GM18507 (cell line): ENCODE results near the gene GRB7.
"Not testable (repeated sequence)": the region's sequence is repeated elsewhere in the genome, so short reads cannot be mapped to it uniquely, and the experiment has no call there.

Experiments
- DNase-seq: peaks from one replicate; pipeline ENCODE4 v3.0.0; 2011; ENCODE audit warnings: low read depth; ENCODE audit not compliant: insufficient read length; ENCODE audit errors: extremely low spot score
- FAIRE-seq: peaks from 2 replicates; lab custom pipeline; 2011; peaks lifted over from hg19 to GRCh38; lab: Jason Lieb, UNC

Gene GRB7

DNA sequence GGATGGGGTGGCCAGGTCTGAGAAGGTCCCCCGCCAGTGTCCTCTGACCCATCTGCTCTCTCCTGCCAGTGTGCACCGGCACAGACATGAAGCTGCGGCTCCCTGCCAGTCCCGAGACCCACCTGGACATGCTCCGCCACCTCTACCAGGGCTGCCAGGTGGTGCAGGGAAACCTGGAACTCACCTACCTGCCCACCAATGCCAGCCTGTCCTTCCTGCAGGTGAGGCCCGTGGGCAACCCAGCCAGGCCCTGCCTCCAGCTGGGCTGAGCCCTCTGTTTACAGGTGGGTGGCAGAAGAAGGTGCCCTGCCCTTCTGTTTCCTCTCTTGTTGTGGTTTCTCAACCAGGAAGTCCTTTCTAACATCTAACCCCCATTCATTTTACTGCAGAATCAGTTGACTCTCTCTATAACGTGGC, 30.8 kb upstream of the GRB7 start:
- FAIRE-seq (no peak), DNase-seq (no peak)

DNA sequence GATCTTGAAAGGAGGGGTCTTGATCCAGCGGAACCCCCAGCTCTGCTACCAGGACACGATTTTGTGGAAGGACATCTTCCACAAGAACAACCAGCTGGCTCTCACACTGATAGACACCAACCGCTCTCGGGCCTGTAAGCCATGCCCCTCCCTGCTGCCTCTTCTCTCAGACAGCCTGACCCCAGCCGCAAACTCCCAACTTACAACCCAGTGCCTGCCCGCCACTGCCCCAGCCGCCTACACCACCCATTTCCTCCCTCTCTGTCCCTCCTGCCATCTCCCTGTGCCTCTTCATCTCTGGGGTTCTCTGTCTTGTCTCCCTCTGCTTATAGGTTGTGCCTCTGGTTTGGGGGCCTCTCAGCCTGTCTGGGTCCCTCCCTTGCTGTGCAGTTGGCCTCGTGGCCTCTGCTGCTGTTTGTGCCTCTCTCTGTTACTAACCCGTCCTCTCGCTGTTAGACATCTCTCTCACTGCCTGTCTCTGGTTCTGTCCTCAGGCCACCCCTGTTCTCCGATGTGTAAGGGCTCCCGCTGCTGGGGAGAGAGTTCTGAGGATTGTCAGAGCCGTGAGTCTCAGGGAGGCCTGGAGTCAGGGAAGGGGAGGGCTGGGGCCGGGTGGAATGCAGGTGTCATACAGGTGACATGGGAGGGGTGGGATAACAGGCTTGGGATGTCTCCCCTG, 28.3 kb upstream of the GRB7 start:
- FAIRE-seq (no peak), DNase-seq (no peak)

DNA sequence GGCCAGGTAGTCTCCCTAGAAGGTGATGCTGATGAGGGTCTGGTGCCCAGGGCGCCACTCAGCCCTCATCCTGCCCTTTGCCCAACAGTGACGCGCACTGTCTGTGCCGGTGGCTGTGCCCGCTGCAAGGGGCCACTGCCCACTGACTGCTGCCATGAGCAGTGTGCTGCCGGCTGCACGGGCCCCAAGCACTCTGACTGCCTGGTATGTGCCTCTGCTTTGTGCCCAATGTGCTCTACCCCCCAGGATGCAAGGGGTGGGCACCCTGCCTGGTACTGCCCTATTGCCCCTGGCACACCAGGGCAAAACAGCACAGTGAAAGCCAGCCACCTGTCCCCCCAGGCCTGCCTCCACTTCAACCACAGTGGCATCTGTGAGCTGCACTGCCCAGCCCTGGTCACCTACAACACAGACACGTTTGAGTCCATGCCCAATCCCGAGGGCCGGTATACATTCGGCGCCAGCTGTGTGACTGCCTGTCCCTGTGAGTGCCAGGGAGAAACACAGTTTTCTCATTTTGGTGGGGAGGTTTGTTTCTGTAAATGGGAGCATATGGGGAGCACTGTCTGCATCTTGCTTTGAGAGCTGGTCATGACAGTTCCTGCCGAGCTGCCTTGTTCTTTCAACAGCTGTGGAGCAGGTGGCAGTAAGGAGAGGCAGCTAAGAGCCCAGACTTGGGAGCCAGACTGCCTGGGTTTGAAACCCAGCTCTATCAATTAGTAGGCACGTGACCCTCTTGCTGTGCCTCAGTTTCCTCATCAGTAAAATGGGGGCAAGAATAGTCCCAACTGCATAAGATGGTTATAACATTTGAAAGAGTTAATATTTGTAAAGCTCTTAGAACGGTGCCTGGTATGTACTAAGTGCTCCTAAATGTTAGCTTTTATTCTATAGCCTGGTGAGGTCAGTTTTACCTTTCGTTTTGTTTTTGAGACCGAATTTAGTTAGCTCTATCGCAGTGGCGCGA, 27.5 kb upstream of the GRB7 start:
- DNase-seq (no peak), FAIRE-seq (no peak)

DNA sequence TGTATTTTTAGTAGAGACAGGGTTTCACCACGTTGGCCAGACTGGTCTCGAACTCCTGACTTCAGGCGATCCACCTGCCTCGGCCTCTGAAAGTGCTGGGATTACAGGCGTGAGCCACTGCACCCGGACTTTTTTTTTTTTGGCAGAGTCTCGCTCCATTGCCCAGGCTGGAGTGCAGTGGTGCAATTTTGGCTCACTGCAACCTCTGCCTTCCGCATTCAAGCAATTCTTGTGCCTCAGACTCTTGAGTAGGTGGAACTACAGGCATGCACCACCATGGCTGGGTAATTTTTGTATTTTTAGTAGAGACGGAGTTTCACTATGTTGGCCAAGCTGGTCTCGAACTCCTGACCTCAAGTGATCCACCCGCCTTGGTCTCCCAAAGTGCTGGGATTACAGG, 26.7 kb upstream of the GRB7 start:
- not testable (repeated sequence) for DNase-seq, FAIRE-seq

DNA sequence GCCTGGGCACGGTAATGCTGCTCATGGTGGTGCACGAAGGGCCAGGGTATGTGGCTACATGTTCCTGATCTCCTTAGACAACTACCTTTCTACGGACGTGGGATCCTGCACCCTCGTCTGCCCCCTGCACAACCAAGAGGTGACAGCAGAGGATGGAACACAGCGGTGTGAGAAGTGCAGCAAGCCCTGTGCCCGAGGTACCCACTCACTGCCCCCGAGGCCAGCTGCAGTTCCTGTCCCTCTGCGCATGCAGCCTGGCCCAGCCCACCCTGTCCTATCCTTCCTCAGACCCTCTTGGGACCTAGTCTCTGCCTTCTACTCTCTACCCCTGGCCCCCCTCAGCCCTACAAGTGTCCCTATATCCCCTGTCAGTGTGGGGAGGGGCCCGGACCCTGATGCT, 25.9 kb upstream of the GRB7 start:
- FAIRE-seq, result no peak
- DNase-seq, result no peak

DNA sequence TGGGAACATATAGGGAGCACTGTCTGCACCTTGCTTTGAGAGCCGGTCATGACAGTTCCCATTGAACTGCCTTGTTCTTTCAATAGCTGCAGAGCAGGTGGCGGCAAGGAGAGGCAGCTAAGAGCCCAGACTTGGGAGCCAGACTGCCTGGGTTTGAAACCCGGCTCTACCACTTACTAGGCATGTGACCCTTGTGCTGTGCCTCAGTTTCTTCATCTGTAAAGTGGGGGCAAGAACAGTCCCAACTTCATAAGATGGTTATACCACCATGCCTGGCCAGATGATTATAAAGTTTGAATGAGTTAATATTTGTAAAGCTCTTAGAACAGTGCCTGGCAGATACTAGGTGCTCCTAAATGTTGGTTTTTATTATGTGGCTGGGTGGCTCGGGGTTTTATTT, 23.5 kb upstream of the GRB7 start:
- FAIRE-seq (no peak), DNase-seq (no peak)

DNA sequence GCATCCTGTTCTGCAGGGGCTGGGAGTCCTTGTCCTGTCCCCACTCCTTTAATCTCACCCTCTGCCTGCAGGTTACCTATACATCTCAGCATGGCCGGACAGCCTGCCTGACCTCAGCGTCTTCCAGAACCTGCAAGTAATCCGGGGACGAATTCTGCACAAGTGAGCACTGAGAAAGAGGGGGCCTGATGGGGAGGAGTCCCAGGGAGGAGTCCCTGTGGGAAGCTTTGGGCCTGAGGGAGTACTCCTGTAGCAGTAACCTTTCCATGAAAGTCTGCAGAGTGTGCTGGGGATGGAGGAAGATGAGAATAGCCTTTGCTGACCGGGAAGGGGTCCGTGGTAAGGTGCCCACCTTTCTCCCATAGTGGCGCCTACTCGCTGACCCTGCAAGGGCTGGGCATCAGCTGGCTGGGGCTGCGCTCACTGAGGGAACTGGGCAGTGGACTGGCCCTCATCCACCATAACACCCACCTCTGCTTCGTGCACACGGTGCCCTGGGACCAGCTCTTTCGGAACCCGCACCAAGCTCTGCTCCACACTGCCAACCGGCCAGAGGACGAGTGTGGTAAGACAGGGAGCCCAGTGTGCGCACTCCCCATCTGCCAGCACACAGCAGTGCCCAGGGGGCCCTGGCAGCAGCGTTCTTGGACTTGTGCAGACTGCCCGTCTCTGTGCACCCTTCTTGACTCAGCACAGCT, 22.2 kb upstream of the GRB7 start:
- FAIRE-seq (no peak), DNase-seq (no peak)

DNA sequence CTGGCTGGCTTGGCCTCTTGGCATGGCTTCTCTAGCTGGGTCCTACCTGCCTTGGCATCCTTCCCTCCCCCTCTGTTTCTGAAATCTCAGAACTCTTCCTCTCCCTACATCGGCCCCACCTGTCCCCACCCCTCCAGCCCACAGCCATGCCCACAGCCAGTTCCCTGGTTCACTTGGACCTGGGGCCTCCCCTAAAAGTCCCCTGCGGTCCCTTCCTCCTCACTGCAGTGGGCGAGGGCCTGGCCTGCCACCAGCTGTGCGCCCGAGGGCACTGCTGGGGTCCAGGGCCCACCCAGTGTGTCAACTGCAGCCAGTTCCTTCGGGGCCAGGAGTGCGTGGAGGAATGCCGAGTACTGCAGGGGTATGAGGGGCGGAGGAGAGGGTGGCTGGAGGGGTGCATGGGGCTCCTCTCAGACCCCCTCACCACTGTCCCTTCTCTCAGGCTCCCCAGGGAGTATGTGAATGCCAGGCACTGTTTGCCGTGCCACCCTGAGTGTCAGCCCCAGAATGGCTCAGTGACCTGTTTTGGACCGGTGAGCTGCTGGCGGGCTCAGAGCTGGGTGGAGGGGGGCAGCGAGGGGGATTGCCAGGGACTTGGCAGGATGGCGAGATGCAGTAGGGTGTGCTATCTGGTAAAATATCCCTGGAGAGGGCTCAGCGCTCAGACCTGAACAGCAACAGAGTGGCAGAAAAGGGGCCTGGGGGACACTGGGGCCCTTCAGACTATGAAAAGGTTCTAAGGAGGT, 21.5 kb upstream of the GRB7 start:
- DNase-seq (no peak), FAIRE-seq (no peak)

DNA sequence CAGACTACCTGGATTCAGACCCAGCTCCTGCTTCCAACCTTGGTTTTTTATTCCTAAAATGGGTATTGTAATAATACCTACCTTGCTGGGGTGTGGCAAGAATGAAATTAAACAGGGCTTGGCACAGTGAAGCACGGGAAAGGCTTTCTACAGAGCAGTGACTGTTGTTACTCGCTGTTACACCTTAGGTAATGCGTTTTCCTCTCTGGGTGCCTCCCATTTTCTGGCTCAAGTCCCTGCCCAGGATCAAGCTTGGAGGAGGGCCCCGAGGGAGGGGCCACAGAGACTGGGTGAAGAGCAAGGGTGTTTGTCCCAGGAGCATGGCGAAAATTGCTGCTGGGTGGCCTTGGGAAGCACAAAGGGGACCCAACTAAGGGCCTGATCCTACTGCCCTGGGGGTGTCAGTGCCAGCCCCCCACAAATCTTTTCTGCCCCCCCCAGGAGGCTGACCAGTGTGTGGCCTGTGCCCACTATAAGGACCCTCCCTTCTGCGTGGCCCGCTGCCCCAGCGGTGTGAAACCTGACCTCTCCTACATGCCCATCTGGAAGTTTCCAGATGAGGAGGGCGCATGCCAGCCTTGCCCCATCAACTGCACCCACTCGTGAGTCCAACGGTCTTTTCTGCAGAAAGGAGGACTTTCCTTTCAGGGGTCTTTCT, 20.7 kb upstream of the GRB7 start:
- no peak for FAIRE-seq
- DNase-seq, result no peak

DNA sequence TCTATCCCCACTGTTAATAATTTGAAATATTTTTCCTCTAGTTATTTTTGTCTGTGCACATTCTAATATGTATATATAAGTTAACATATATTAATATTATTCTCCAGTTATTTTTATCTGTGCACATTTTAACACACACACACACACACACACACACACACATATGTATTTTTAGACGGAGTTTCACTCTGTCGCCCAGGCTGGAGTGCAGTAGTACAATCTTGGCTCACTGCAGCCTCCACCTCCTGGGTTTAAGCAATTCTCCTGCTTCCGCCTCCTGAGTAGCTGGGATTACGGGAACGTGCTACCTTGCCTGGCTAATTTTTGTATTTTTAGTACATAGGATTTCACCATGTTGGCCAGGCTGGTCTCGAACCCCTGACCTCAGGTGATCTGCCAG, 20.1 kb upstream of the GRB7 start:
- DNase-seq, result no peak
- no peak for FAIRE-seq

DNA sequence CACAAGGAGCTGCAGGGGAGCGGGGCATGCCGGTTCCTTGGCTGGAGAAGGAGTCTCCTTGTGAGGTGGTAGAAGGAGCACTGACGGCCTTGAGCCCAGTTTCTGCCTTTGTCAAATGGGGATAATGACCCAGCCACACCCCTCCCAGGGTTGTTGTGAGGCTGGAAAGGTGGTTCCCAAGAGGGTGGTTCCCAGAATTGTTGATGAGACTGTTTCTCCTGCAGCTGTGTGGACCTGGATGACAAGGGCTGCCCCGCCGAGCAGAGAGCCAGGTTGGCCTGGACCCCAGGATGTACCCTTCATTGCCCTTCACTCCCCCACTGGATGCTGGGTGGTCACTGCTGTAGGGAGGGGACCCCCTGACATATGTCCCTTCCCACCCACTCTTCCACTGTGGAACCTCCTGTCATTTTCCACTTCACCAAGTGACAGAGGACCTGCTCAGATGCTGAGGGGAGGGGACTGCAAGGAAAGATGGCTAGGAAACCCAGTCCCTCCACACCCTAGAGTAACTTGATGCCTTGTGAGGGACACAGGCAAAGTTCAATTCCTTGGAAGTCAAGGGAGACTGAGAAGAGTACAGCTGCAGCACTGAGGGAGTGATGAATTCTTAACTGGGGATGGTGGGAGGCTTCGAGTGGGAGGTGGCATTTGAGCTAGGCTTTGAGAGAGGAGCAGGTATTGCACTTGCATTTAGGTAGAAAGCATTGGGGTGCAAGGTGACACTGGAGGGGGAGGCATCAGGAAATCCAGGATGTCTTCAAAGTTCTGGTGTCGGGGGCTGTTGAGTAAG, 18.0 kb upstream of the GRB7 start:
- FAIRE-seq, result no peak
- DNase-seq, result no peak

DNA sequence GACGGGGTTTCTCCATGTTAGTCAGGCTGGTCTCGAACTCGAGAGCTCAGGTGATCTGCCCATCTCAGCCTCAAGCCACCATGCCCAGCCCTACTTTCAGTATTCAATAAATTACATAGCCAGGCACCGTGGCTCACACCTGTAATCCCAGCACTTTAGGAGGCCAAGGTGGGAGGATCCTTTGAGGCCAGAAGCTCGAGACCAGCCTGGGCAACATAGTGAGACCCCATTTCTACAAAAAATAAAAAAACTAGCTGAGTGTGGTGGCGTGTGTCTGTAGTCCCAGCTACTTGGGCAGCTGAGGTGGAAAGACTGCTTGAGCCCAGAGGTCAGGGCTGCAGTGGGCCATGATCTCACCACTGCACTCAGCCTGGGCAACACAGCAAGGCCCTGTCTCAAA, 15.6 kb upstream of the GRB7 start:
- FAIRE-seq, result no peak

DNA sequence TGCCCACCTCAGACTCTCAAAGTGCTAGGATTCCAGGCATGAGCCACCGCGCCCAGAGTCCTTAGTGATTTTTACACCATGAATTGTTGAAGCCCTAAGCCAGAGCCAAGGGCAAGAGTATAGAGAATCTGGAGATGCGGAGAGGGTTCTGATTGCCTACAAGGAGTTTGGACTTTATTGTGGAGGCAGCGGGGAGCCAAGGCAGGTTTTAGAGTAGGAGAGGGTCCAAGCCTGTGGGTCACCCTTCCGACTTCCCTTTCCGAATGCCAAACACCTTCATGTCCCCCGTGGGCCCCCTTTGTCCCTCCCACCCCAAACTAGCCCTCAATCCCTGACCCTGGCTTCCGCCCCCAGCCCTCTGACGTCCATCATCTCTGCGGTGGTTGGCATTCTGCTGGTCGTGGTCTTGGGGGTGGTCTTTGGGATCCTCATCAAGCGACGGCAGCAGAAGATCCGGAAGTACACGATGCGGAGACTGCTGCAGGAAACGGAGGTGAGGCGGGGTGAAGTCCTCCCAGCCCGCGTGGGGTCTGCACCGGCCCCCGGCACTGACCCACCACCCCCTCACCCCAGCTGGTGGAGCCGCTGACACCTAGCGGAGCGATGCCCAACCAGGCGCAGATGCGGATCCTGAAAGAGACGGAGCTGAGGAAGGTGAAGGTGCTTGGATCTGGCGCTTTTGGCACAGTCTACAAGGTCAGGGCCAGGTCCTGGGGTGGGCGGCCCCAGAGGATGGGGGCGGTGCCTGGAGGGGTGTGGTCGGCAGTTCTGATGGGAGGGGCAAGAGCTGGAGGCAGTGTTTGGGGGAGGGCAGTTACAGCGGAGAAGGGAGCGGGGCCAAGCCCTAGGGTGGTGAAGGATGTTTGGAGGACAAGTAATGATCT, 14.5 kb upstream of the GRB7 start:
- no peak for FAIRE-seq
- no peak for DNase-seq

More for the DNA sequence above, 15.6 kb upstream of the GRB7 start:
- DNase-seq, result no peak

DNA sequence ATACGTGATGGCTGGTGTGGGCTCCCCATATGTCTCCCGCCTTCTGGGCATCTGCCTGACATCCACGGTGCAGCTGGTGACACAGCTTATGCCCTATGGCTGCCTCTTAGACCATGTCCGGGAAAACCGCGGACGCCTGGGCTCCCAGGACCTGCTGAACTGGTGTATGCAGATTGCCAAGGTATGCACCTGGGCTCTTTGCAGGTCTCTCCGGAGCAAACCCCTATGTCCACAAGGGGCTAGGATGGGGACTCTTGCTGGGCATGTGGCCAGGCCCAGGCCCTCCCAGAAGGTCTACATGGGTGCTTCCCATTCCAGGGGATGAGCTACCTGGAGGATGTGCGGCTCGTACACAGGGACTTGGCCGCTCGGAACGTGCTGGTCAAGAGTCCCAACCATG, 13.0 kb upstream of the GRB7 start:
- DNase-seq (no peak), FAIRE-seq (no peak)

DNA sequence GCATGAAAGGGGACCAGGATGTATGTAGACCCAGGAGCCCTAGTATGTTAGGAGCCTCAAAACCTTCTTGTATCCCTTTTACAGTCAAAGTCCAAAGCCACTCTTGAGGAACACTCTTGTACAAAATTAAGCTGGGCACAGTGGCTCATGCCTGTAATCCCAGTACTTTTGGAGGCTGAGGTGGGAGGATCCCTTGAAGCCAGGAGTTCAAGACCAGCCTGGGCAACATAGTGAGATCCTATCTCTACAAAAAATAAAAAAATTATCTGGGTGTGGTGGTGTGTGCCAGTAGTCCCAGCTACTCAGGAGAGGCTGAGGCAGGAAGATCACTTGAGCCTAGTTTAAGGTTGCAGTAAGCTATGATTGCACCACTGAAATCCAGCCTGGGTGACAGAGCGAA, 11.8 kb upstream of the GRB7 start:
- DNase-seq, FAIRE-seq: not testable (repeated sequence)

DNA sequence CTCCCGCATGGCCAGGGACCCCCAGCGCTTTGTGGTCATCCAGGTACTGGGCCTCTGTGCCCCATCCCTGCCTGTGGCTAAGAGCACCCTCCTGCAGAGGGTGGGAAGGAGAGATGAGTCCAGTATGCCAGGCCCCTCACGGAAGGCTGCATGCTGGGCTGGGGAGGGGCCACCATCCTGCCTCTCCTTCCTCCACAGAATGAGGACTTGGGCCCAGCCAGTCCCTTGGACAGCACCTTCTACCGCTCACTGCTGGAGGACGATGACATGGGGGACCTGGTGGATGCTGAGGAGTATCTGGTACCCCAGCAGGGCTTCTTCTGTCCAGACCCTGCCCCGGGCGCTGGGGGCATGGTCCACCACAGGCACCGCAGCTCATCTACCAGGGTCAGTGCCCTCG, 11.1 kb upstream of the GRB7 start:
- FAIRE-seq, result no peak

DNA sequence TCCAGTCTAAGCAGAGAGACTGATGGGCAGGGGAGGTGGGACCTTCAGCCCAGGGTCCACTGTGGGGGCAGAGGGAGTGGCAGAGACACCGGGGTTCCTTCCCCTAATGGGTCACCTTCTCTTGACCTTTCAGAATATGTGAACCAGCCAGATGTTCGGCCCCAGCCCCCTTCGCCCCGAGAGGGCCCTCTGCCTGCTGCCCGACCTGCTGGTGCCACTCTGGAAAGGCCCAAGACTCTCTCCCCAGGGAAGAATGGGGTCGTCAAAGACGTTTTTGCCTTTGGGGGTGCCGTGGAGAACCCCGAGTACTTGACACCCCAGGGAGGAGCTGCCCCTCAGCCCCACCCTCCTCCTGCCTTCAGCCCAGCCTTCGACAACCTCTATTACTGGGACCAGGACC, 10.2 kb upstream of the GRB7 start:
- DNase-seq, result no peak
- FAIRE-seq, result no peak

More for the DNA sequence above, 11.1 kb upstream of the GRB7 start:
- DNase-seq, result no peak
